Measurements from ENCODE around the gene FYB2. TPM values are rescaled to one million over a fixed set of nuclear protein-coding genes. Genes with fewer than 3 reads are reported as not detected.

FYB2 gene
- total and polyA plus RNA-seq, 12 donors: 0.22 to 123 (median 9.9) TPM

GRCh38 chr1:56831871-56832693 lies 12.9 kb upstream of the FYB2 start:
- DNase-seq (peak; percentile 44 to 60), ATAC-seq (peak; percentile 48 to 87 (median 76))
- Histone ChIP-seq H3K4me1 (peaks cover 0 to 5% (median 0%) of the 10 kb centered on the region in 9 donors), H3K36me3 (no peaks in the 10 kb centered on the region), H3K27me3 (peaks cover 0 to 14% (median 0%) of the 10 kb centered on the region in 7 donors), H3K27ac (no peak overlapping the region), H3K9me3 (no peaks in the 10 kb centered on the region), H3K4me3 (peak overlapping the region in 2 of 10 donors; percentile 11 to 21)
- WGBS, 2 donors: 18 to 23% methylated on average over 8 of the region's 8 CpGs
- TF ChIP-seq CTCF (IDR thresholded peaks at IDR 0.05): peak; percentile 90 to 99 (median 96)
- intact Hi-C loops (cut with DNase I): loop anchor here (5.0 to 10.0 kb wide), 15 partner anchors 133 to 1823 kb away; partner anchors contain the start of genes C8B (in 3 of the 10) and DAB1 (in 1 of the 10)

- Histone ChIP-seq H3K4me1 (peaks cover 0 to 5% (median 0%) of the 10 kb centered on the region in 9 donors), H3K4me3 (no peak overlapping the region), H3K27ac (no peak overlapping the region), H3K9me3 (no peaks in the 10 kb centered on the region), H3K27me3 (peaks cover 0 to 14% (median 0%) of the 10 kb centered on the region in 7 donors), H3K36me3 (no peaks in the 10 kb centered on the region)
- WGBS, 2 donors: 73 to 80% methylated on average over 4 of the region's 4 CpGs
- intact Hi-C loops (cut with DNase I): loop anchor here (5.0 to 10.0 kb wide), 15 partner anchors 135 to 1825 kb away; partner anchors contain the start of genes C8B (in 3 of the 10) and DAB1 (in 1 of the 10)
- no peak for TF ChIP-seq CTCF (IDR thresholded peaks at IDR 0.05)
- ATAC-seq (no peak), DNase-seq (no peak)
Observed at GRCh38 chr1:56830052-56830451, 10.8 kb upstream of the FYB2 start.

GRCh38 chr1:56827711-56828110 lies 8.5 kb upstream of the FYB2 start:
- Histone ChIP-seq H3K27ac (no peak overlapping the region), H3K9me3 (no peaks in the 10 kb centered on the region), H3K27me3 (peaks cover 0 to 14% (median 0%) of the 10 kb centered on the region in 7 donors), H3K4me3 (no peak overlapping the region), H3K36me3 (no peaks in the 10 kb centered on the region), H3K4me1 (peaks cover 0 to 5% (median 0%) of the 10 kb centered on the region in 9 donors)
- no peak for ATAC-seq
- DNase-seq: no peak
- intact Hi-C loops (cut with DNase I): loop anchor here in 3 of 10 donors (10.0 kb wide), 2 partner anchors 1217 to 1543 kb away; no protein-coding TSS in a partner anchor
- no peak for TF ChIP-seq CTCF (IDR thresholded peaks at IDR 0.05)

GRCh38 chr1:56825436-56825835 lies 6.2 kb upstream of the FYB2 start:
- peaks cover 0 to 8% (median 0%) of the 10 kb centered on the region in 7 donors for H3K27me3 ChIP-seq
- H3K9me3 ChIP-seq: no peaks in the 10 kb centered on the region
- no peak for TF ChIP-seq CTCF (IDR thresholded peaks at IDR 0.05)
- WGBS, 2 donors: 79 to 96% methylated on average over 4 of the region's 4 CpGs
- no peaks in the 10 kb centered on the region for H3K36me3 ChIP-seq
- DNase-seq (no peak), ATAC-seq (no peak)
- peaks cover 0 to 11% (median 6%) of the 10 kb centered on the region in 9 donors for H3K4me1 ChIP-seq
- H3K4me3 ChIP-seq: no peak overlapping the region
- no peak overlapping the region for H3K27ac ChIP-seq
- intact Hi-C loops (cut with DNase I): loop anchor here in 3 of 10 donors (10.0 kb wide), 2 partner anchors 1219 to 1541 kb away; no protein-coding TSS in a partner anchor

All from heart right ventricle (tissue), 16 donors.